Ishikawa (cell line): ENCODE data around the gene OR8H1.

Experiments
- CEBPB ChIP-seq: IDR thresholded peaks from 2 replicates; pipeline ENCODE4 v1.6.1; 2012
- CREB1 ChIP-seq: IDR thresholded peaks from 2 replicates; pipeline ENCODE4 v1.6.1; 2012; ENCODE audit warnings: low read depth
- EGR1 ChIP-seq: IDR thresholded peaks from 2 replicates; pipeline ENCODE4 v1.6.1; 2012
- EP300 ChIP-seq: IDR thresholded peaks from 2 replicates; pipeline ENCODE4 v1.6.1; 2012; ENCODE audit warnings: borderline replicate concordance
- FOXM1 ChIP-seq: IDR thresholded peaks from 2 replicates; pipeline ENCODE4 v1.6.1; 2012; ENCODE audit warnings: low read depth, borderline replicate concordance
- NFIC ChIP-seq: IDR thresholded peaks from 2 replicates; pipeline ENCODE4 v1.6.1; 2012
- RAD21 ChIP-seq: IDR thresholded peaks from 2 replicates; pipeline ENCODE4 v1.6.1; 2012; ENCODE audit warnings: low read depth
- TAF1 ChIP-seq: IDR thresholded peaks from 2 replicates; pipeline ENCODE4 v1.6.1; 2012; ENCODE audit warnings: low read depth, mild to moderate bottlenecking
- TCF12 ChIP-seq: IDR thresholded peaks from 2 replicates; pipeline ENCODE4 v1.6.1; 2012; ENCODE audit warnings: low read depth
- TEAD4 ChIP-seq: IDR thresholded peaks from 2 replicates; pipeline ENCODE4 v1.6.1; 2012
- YY1 ChIP-seq: IDR thresholded peaks from 2 replicates; pipeline ENCODE4 v1.6.1; 2012; ENCODE audit warnings: low read depth
- ZBTB7A ChIP-seq: IDR thresholded peaks from 2 replicates; pipeline ENCODE4 v1.6.1; 2012; ENCODE audit warnings: low read depth
- TF ChIP-seq, protein P1 (sequence below): IDR thresholded peaks from 2 replicates; pipeline ENCODE4 v1.6.1; 2012
- TF ChIP-seq, protein P2 (sequence below): IDR thresholded peaks from 2 replicates; pipeline ENCODE4 v1.6.1; 2012; ENCODE audit warnings: low read depth, mild to moderate bottlenecking
- TF ChIP-seq, protein P3 (sequence below): IDR thresholded peaks from 2 replicates; pipeline ENCODE4 v1.6.1; 2012

The OR8H1 gene, protein sequence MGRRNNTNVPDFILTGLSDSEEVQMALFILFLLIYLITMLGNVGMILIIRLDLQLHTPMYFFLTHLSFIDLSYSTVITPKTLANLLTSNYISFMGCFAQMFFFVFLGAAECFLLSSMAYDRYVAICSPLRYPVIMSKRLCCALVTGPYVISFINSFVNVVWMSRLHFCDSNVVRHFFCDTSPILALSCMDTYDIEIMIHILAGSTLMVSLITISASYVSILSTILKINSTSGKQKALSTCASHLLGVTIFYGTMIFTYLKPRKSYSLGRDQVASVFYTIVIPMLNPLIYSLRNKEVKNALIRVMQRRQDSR

DNA sequence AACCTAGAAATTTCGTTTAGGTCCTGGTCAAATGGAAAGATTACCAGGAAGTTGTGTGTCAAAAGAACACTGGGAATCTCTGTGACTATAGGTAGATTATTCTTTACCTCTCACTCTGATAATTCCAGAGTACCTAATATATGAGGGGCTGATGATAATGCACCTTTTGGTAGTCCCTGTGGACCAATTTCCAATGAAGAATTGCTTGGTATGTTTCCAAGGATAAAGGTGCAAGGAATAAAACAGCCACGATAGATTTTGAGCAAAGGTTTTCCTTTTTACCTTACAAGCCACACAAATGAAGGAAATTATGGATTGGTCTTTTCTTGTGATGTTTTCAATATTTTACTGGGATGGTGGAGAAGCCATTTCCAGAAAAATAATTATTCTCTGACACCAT, at the start of gene OR8H1:
Gene OR8H1 (minus strand): TSS at position 101 of the 400 bp plus-strand sequence. CDS start 1,192 bp downstream, outside the sequence.
- TF ChIP-seq, protein P1, sequence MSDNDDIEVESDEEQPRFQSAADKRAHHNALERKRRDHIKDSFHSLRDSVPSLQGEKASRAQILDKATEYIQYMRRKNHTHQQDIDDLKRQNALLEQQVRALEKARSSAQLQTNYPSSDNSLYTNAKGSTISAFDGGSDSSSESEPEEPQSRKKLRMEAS: no peak
- TF ChIP-seq EP300 (no peak), TCF12 (no peak), FOXM1 (no peak), YY1 (no peak), TAF1 (no peak), TEAD4 (no peak), NFIC (no peak), CEBPB (no peak), RAD21 (no peak), CREB1 (no peak), EGR1 (no peak), ZBTB7A (no peak)
- TF ChIP-seq, protein P2, sequence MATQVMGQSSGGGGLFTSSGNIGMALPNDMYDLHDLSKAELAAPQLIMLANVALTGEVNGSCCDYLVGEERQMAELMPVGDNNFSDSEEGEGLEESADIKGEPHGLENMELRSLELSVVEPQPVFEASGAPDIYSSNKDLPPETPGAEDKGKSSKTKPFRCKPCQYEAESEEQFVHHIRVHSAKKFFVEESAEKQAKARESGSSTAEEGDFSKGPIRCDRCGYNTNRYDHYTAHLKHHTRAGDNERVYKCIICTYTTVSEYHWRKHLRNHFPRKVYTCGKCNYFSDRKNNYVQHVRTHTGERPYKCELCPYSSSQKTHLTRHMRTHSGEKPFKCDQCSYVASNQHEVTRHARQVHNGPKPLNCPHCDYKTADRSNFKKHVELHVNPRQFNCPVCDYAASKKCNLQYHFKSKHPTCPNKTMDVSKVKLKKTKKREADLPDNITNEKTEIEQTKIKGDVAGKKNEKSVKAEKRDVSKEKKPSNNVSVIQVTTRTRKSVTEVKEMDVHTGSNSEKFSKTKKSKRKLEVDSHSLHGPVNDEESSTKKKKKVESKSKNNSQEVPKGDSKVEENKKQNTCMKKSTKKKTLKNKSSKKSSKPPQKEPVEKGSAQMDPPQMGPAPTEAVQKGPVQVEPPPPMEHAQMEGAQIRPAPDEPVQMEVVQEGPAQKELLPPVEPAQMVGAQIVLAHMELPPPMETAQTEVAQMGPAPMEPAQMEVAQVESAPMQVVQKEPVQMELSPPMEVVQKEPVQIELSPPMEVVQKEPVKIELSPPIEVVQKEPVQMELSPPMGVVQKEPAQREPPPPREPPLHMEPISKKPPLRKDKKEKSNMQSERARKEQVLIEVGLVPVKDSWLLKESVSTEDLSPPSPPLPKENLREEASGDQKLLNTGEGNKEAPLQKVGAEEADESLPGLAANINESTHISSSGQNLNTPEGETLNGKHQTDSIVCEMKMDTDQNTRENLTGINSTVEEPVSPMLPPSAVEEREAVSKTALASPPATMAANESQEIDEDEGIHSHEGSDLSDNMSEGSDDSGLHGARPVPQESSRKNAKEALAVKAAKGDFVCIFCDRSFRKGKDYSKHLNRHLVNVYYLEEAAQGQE: no peak
- TF ChIP-seq, protein P3, sequence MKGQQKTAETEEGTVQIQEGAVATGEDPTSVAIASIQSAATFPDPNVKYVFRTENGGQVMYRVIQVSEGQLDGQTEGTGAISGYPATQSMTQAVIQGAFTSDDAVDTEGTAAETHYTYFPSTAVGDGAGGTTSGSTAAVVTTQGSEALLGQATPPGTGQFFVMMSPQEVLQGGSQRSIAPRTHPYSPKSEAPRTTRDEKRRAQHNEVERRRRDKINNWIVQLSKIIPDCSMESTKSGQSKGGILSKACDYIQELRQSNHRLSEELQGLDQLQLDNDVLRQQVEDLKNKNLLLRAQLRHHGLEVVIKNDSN: no peak

DNA sequence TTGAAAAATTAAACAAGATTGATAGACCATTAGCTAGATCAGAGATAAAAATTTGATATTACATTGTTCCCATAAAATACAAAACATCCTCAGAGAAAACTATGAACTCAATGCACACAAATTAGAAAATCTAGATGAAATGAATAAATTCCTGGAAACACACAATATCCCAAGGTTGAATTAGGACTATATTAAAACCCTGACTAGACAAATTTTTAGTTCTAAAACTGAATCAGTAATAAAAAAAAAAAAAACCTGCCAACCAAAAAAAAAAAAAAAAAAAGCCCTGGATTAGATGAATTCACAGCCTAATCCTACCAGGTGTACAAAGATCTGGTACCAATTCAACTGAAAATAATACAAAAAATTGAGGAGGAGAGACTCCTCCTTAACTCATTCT, 48.2 kb upstream of the OR8H1 start:
- no peak for TF ChIP-seq RAD21
- TF ChIP-seq TCF12: no peak
- no peak for TF ChIP-seq EGR1
- TF ChIP-seq, protein P3: no peak
- TF ChIP-seq EP300: no peak
- TF ChIP-seq TEAD4: no peak
- TF ChIP-seq CREB1: no peak
- TF ChIP-seq FOXM1: no peak
- no peak for TF ChIP-seq YY1

DNA sequence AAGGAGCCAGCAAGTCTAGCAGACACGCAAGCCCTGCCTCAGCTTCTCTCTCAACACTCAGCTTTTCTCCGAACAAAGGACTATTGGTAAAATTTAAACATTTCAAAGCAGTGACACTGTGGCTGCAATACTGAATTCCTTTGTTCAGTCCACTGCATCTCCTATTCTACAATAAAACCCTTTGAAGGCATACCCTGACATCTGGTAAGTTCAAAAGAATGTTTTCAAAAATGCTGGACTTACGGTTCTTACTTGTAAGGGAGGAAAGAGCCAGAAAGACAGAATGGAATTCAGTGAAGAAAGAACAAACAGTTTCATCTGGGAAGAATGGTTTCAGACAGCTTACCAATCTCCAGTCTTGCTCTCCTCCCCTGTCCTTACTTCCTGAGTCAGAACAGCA, 41.1 kb upstream of the OR8H1 start:
- TF ChIP-seq NFIC (no peak), EGR1 (no peak), EP300 (no peak), RAD21 (no peak)
- TF ChIP-seq, protein P2: no peak

DNA sequence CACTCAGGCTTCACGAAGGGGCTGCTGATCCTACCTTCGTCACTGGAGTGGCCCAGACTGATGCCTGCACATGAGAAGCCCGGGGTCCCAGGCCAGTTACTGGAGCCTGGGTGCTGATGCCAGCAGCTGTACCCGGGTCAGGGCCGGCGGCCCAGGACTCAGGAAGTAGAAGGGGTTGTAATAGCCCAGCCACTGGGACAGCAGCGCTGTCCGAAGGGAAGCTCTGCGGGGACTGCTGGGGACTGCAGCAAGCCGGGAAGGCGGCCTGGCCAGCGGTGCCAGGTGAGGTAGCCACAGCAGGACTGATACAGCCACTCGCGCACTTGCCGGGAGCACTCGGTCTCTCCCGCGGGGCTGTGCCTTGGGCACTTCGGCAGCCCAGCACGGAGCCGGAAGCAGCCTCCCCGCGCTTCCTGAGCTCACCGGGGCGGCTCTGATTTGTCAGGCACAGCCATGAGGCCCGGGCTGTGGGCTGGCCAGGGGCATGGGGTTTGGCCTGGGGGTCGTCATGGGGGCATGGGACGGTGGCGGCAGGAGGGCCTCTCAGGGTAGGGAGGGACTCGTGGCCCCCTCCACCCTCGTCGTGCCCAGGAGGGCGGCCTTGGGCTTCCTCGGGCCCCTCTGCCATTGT, 39.9 kb upstream of the OR8H1 start:
- TF ChIP-seq, protein P2: no peak
- TF ChIP-seq NFIC (no peak), YY1 (no peak), RAD21 (no peak), EP300 (no peak), TEAD4 (no peak), FOXM1 (no peak)

DNA sequence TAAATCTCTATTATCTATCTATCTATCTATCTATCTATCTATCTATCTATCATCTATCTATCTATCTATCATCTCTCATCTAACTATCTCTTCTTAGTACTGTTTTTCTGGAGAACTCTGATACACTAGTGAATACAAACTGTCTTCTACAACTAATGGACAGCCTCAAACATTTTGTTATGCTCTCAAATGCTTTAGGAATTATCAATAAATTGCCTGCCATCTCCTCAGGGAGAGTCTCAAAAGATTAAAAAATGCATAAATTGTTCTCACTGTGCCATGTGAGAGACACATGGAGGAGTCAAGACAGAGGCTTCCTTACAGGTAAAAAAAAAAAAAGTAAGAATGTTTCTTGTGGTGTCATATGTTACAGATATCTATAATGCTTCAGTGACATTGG, 22.8 kb upstream of the OR8H1 start, which contains the start of gene OR8K3:
Gene OR8K3 (plus strand): TSS at position 301 of the 400 bp plus-strand sequence. CDS start 3,163 bp downstream, outside the sequence.
- TF ChIP-seq, protein P1: no peak
